ENCODE results near the gene FBXW11.

GRCh38 chr5:172045315-172045632 lies 38.8 kb upstream of the FBXW11 start:
- TF ChIP-seq CTCF (conservative IDR thresholded peaks at IDR 0.05) (no peak), EZH2 (IDR thresholded peaks at IDR 0.05; ENCODE audit: low read depth) (no peak)
